ENCODE measurements around the gene RARG.
"Not testable (repeated sequence)": the region's sequence is repeated elsewhere in the genome, so short reads cannot be mapped to it uniquely, and the experiment has no call there.

The RARG gene

DNA sequence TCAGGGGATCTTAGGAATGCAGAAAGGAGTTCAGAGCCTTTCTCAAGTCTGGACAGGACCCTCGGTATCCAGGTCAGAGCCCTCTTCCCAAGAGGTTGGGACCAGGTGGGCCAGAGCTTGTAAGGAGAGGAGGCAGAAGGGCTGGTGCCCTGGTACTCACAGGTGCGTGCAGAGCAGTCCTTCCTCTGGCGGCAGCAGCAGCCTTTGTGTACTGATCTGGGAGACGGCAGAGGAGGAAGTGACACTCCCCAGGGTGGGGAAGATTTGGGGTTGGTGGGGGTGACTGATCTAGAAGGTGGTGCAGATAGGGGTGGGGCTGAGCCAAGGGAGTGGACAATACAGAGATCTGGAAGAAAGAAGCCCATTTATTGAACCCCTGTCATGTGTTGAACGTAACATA is 25.0 kb downstream of the RARG start, which contains the start of gene ITGB7:
ITGB7 (minus strand) TSS at position 210 of the 400 bp plus-strand sequence. CDS start 6,808 bp downstream, outside the sequence.
- DNase-seq, result peak; percentile 67

DNA sequence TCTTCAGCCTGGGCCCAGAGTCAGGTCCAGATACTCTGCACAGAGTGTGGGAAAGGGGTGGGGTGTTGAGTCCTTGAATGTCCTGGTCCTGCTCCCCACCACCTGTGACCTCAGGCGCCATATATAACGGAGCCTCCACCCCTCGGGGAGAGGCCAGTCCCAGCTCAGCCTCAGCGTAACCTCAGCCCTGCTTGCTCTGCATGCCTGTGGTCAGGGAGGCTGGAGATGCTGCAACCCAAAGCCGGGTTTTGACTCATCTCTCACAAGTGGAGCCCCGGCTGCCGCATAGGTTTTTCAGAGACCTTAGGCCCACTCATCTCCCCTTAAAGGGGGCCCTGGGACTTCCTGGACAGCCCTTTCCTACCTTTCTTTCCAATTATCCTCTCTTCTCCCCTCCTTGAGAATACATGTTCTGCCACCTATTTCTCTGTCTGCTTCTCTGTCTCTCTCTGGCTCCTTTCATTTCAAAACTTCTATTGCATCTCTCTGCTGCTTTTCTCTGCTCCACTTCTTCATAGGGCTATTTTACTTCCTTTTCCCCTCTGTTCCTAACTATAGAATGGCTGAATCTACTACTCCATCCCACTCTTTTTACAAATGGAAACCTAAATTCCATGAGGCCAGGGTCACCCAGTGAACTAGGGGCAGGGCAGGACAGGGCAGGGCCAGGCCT is 26.1 kb downstream of the RARG start:
- DNase-seq, result peak; percentile 61

DNA sequence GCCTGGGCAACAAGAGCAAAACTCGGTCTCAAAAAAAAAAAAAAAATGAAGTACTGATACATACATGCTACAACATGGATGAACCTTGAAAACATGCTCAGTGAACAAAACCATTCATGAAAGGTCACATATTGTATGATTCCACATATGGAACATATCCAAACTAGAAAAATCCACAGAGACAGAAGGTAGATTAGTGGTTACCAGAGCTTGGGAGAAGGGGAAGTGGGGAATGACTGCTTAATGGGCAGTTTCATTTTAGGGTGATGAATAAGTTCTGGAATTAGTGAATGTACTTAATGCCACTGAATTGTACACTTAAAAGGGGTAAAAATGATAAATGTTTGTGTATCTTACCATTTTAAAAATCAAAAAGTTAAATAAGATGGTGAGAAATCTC is 27.7 kb downstream of the RARG start:
- DNase-seq, result no peak

DNA sequence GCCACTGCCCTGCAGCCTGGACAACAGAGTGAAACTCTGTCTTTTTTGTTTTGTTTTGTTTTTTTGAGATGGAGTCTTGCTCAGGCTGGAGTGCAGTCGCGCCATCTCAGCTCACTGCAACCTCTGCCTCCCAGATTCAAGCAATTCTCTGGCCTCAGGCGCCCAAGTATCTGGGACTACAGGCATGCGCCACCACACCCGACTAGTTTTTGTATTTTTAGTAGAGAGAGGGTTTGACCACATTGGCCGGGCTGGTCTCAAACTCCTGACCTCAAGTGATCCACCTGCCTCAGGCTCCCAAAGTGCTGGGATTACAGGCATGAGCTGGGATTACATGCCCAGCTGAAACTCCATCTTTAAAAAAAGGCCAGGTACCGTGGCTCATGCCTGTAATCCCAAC is 29.7 kb downstream of the RARG start:
- not testable (repeated sequence) for DNase-seq

DNA sequence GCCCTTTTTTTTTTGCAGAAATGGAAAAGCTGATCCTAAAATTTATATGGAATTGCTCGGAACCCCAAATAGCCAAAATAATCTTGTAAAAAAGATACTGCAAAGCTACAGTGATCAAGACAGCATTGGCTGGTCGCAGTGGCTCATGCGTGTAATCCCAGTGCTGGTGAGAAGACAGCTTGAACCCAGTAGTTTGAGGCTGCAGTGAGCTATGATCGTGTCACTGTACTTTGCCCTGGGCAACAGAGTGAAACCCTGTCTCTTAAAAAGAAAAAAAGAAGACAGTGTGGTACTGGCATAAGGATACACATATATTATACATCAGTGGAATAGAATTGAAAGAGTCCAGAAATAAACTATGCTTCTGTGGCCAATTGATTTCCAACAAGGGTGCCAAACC is 30.4 kb downstream of the RARG start:
- no peak for DNase-seq

DNA sequence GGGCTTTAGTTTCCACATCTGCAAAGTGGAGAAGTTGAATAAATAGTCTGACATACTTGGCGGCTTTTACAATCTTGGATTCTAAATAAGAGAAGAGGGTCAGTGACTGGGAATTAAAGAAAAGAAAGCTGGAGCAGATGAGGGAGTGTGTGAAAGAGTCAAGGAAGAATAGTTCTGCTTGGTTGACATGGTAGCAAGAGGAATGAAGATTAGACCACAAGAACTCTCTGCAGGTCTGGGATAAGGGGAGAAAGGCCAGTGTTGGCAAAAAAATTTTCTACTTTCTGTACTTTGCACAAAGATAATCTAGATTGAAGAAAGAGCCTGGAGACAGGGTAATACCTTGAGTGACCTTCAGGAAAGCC is 30.9 kb downstream of the RARG start:
- DNase-seq, result no peak

DNA sequence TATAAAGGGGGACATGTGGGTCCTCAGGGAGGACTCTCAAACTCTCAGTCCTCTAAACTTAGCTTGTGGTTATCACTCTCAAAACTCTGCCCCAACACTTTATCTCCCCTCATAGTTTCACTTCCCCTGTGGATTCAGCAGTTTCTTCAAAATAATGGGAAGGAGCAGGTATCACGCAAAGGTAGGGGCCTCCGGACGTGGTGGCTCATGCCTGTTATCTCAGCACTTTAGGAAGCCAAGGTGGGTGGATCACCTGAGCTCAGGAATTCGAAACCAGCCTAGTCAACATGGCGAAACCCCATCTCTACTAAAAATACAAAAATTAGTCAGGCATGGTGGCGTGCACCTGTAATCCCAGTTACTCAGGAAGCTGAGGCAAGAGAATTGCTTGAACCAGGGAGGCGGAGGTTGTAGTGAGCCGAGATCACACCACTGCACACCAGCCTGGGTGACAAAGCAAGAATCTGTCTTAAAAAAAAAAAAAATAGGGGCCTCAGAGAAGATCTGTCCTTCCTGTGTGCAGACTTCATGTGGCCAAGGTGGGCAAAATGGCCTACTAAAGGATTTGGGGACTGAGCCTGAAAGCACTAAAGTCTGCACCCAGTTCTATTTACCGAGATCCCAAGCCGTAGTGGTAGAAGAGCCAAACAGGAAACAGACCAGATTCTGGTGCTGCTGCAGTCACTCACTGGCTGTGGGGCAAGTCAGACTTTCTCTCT is 31.4 kb downstream of the RARG start:
- no peak for DNase-seq

DNA sequence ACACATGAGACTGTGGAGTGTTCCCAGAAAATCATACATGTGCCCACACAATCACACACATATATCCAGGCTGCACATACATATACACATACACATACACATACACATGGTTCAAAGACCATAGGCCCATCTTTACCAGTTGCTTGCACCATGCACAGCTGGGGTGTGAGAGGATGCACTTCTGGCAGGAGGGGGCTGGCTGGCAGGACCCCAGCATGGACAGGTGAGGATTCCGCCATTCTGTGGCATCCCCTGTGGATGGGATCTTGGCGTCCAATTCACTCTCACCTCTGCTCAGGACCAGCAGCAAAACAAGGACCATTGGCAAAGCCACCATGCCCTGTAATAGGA is 31.9 kb downstream of the RARG start:
- DNase-seq, result no peak

DNA sequence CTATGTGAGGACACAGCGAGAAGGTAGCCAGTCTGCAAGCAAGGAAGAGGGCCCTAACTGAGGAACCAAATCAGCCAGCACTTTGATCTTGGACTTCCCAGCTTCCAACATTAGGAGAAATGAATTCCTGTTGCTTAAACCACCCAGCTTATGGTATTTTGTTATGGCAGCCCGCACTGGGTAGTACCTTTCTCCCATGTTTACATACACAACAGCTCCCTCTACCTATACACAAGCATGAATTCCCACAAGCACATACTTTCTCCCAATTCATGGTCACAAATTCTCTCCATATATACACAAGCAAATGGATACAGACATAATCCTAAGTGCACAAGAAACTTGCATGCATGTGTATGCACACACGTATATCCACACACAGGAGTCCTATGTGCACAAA is 32.3 kb downstream of the RARG start:
- no peak for DNase-seq

DNA sequence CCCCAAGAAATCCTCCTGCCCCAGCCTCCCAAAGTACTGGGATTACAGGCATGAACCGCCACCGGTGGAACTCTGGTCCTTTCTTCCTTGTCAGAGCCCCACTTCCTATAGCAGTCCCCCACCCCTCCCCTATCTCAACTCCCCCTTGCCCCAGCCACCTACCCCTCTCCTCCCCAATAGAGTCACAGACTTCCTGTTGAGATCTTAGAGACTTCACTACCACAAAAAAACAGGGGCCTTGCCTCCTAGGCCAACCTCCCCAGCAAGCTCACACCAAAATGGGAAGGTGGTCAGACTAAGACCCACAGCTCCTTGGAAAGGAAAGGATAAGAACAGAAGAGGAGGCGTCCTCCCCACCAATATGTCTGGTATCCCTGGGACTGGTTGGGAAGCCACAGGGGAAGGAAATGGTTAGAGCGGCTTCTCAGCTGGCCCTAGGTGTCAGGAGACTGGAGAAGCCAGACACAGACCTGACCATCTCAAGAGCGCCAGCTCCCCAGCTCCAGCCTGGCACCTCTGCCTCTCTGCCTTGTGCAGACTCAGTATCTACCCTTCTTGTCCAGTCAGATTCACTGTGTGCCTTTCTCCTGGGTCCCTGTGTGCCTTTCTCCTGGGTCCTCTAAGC is 33.4 kb downstream of the RARG start:
- DNase-seq, result no peak

DNA sequence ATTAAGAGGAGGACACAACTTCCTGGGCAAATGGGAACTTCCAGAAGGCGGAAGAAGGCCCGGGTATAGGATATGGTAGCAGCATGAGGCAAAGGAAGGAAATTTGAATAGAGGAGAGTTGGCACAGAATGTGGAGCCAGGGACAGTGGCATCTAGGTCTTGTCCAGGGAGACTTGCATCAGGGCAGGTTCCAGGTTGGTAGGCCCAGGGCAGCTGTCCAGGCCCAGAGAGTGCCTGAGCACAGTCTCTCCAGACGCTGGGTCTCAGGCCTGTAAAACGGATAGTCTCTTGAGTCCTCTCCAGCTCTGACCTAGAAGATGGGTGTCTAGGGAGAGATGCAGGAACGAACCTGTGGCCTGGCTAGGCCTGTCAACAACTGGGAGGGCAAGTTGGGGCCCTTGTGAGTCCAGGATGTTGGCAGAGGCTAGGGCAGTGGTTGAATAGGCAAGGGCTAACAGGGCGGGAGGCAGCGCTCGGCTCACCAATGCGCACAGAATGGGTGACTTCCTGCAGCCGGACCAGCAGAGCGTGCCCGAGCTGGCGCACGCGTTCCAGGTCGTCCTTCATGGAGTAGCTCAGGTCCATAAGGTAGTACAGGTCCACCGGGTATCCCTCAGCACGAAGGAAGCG is 34.9 kb downstream of the RARG start:
- no peak for DNase-seq

DNA sequence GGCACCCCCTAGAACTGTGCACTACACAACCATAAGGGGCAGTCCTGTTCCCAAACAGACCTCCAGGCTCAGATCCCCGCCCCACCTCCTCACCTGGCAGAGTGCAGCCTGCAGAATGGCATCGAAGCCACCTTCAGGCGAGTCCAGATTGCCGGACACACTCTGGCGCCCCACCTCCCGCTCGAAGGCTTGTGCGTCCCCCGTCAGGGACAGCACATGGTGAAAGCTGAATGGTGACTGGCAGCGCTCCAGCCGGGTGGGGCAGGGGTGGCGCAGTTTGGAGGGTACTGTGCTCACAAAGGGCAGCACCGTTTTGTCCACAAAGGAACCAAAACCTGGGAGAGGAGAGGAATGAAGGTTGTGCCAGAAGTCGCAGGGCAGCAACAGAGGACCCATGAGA is 35.5 kb downstream of the RARG start:
- DNase-seq, result no peak

DNA sequence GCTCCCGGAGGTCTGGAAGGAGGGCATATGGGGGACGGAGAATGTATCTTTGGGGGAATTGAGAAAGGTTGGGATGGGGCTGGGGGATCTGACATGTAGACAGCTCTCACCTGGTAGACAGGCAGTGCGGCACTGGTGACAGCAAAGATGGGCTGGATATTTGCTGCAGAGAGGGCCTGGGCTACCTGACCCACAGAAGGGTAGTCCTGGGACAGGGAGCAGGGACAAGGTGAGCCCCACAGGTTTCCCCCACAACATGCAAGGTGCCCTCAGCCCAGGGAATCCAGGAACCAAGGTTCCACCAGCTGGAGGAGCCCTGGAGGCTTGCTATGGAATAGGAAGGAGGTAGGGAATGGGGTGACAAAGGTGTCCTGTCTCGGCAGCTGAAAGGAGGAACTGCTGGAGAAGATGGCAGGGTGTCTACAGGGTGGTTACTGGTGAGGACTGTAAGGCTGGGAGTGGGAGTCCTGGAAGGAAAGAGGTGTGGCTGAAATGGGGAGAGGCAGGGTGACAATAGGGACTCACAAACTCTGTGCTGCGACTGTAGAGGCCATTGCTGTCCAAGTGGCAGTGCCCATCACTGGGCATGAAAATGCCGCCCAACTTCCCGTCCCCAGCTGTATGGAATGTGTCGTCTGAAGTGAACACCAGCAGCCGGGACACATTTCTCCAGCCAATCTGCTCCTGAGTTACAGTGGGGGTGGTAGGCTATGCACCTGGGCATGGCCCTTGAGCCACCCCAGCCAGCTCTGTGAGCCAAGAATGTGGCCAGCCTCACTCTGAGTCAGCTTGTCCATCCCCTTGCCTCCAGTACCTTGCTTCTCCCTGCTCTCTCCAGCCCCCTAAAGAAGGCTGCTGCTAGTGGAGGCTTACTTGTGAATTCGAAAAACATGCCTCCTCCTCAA is 36.2 kb downstream of the RARG start:
- DNase-seq, result no peak

DNA sequence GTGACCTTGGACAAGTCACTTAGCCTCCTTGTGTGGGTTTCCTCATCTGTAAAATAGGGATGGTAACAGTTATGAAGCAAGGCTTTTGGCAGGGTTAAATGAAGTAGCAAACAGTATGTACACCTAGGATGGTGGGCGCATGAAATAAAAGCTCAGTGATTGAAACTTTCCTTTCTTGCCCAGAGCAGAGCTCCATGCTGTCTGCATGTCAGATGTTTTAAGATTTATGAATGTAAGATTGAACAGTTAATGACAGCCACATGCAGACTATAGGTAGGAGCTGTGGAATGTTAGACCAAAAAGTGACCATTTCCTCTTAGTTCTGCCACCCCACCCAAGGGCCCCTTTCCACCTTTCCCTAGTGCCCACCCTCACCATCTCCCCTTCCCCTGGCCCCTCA is 37.0 kb downstream of the RARG start:
- no peak for DNase-seq

DNA sequence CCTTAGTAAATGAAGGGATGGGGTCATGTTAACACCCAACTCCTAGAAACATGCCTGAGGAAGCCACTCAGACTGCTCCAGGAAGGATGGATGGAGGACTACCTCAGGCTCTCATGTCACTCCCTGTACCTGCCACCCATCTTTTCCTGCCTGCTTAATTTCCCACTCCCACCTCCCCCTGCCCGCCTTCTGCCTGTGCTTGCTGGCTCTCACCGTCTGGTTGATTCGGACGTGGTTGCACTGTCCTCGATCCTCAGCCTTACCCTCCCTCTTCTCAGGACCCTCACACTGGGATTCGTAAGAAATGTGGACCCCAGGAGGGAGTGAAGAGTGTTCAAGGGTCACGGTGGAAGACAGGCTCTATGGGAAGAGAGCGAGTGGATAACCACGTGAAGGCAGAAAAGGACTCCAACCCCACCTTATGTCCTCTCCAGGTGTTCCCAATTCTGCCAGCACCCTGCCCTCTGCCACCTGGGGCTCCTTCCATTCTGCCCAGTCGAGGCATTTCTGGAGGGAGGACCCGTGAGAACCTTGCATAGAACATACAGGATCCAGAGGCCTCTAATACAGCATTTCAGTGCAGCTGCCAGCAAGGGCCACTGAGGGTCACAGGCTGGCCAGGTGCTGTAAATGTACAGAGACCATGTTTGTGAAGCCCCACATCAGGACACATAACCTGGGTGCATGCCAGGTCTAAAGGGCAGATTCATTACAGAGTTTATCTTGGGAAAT is 37.9 kb downstream of the RARG start:
- no peak for DNase-seq

DNA sequence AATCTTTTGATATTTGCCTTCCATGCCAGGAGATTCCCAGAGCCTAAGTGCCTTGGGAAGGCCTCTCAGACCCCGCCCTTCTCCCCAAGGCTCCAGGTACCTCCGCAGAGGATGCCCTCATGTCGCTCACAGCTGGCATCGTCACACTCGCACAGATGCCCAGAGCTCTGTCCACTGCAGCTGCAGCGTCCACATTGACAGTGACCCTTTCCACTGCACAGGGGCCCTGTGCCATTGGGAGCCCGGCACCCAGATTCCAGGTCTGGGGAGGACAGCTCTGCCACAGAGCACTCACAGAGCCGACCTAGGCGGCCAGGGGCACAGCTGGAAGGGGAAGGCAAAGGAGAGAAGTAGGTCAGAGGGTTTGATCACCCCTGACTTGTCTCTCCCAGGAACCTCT is 39.0 kb downstream of the RARG start:
- no peak for DNase-seq

DNA sequence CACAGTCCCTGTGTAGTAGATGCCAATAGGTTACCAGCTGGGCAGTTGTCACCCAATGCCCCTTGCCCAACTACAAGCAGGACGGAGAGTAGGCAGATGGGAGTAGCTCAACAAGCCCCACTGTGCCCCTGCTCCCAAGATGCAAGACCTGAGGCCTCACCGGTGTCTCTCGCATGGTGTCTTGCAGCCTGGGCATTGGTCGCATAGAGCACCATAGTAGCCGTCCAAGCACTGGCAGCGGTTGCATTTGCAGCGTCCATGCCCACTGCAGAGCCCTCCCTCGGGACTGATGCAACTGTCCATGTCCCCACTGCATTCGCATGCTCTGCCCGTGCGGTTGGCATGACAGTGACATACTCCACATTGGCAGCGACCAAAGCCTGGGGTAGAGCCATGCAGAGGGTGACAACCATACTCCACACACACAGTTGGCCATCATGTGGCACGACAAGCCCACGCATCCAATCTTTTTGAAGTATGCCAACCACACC is 39.4 kb downstream of the RARG start:
- no peak for DNase-seq

DNA sequence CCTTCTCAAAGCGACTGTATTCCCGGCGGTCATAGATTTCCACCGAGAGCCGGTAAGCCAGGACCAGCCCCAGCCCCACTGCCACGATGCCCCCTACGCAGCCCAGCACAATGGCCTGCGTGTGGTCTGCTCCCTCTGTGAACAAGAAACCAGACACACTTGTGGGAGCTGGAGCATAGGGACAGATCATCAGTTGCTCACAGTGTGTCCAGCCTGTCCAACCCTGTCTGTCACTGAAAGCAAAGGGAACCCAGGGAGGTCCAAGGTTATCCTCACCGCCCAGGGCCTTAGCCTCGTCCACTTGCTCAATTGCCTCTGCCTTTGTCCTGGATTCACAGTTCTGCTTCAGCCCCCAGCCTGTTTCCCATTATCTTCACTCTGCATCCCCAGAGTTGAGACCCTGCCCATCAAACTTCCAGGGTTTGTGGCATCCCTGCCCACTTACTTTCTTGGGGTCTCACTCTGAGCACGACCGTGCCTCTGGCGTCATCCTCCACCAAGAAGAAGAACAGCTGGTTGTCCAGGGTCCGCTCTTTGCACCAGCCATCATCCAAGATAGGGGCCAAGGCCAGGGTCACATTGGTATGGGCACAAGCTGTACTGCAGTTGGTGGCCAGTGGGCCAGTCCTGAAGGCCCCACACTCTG is 40.0 kb downstream of the RARG start:
- no peak for DNase-seq

DNA sequence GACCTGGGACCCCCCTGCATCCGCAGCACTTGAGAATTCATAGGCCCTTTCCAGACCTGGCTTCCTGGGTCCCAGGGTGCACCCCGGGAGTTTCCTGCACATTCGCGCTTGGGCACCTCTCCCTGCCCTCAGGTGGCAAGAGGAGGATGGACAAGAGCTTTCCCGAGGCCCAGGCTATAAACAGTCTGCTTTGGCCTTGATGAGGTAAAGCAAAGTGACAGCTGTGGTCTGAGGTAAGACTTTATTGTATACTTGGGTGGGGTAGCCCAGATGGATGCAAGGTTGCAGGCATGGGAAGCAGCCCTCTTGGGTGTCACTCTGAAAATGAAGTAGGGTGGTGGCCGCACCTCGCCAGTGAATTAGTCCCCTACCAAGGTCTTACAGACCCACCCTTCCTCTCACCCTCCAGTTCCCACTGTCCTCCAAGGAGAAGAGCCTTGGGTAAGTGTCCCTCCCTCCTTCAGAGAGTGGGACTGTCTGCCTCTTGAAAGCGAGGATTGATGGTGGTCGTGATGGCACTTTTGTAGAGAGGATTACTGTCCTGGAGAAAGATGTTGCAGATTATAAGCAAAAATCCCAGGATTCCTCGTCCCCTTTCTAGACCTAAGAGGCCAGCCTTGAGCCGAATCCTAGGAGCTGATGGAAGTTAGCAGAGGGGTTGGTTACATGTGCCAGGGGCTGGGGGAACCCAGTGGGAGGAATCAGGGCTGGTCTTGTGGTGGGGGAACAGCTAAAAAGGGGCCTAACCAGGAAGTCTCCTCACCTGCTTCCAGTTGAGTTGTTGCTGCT is 40.7 kb downstream of the RARG start:
- no peak for DNase-seq

DNA sequence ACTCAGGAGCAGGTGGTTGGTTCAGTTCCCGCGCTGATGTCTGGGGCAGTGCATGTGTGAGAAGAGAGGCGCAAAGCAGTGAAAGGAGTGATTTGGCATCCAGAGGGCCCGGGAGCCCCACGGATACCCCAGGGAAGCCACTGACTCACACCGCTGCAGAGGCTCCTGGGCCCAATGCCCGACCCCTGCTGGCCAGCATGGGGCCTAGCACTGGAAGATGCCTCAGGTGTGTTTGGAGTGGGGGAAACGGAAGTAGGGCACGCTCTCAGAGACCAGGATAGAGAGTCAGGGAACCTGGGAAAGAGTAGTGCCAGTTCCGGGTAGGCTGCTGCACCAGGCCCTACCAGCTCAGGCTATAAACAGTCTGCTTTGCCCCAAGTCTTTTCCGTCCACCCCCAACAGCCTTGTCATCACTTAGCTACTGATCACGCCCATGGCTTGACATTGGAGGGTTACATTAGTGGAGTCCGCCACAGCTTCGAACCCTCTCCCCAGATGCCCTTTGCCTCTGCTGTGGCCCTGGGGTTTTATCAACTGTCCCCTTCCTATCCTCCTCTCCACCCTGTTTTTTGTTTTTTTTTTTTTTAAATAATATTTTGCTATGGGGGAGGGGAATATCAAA is 41.8 kb downstream of the RARG start:
- DNase-seq, result peak; percentile 62

Measured in activated CD8-positive, alpha-beta memory T cell treated with anti-CD3 and anti-CD28 coated beads, Interleukin-2, amount 50 U/mL, for 4 hours (primary cell).